Lower lobe of right lung (tissue), 2 donors: ENCODE data around the gene LHX2. TPM values are rescaled to one million over a fixed set of nuclear protein-coding genes. Genes with fewer than 3 reads are reported as not detected.
"Not testable (repeated sequence)": the region's sequence is repeated elsewhere in the genome, so short reads cannot be mapped to it uniquely, and the experiment has no call there.

Experiments
- ATAC-seq, 2 donors: fragments of 200-7000 bp; cut with Tn5 transposase; one replicate each; pipeline ENCODE4 v1.9.1; 2020 to 2022; ENCODE audit warnings: mild to moderate bottlenecking in 2 of 2, moderate library complexity in 2 of 2
- DNase-seq: peaks from one replicate; pipeline ENCODE4 v3.0.0-alpha.2; 2020
- H3K27ac ChIP-seq: fragments of 200-600 bp; one replicate; pipeline ENCODE4 v1.8.0; 2022
- H3K27me3 ChIP-seq: fragments of 200-600 bp; one replicate; pipeline ENCODE4 v1.8.0; 2022; ENCODE audit warnings: low read depth
- H3K36me3 ChIP-seq: fragments of 200-600 bp; one replicate; pipeline ENCODE4 v1.8.0; 2022; ENCODE audit warnings: mild to moderate bottlenecking
- H3K4me1 ChIP-seq: fragments of 200-600 bp; one replicate; pipeline ENCODE4 v1.8.0; 2022
- H3K4me3 ChIP-seq: fragments of 200-600 bp; one replicate; pipeline ENCODE4 v1.8.0; 2022; ENCODE audit warnings: mild to moderate bottlenecking
- H3K9me3 ChIP-seq: fragments of 200-600 bp; one replicate; pipeline ENCODE4 v1.8.0; 2022
- CTCF ChIP-seq: fragments of 200-600 bp; IDR thresholded peaks from one replicate; pipeline ENCODE4 v1.8.0; 2022; ENCODE audit warnings: antibody characterized with exemption, mild to moderate bottlenecking
- intact Hi-C: fragments of 100-400 bp; cut with DNase I; formaldehyde crosslinking; loops from one replicate; pipeline ENCODE4 v1.11.0; 2022
- total RNA-seq: library from RNA; stranded (reverse); fragmentation: NEBNext Ultra II Directional; extraction: Animal tissue kit (Norgen Biotek cat#: 25700); gene quantifications from one replicate; pipeline ENCODE4 v1.2.1, GENCODE V29; 2021
- donor health status: DM: no; HTN: yes; CAD: no; lungs with severe emphysema.

Gene LHX2
- total RNA-seq, 1 donor from 2014 or later = not detected

GRCh38 chr9:123973590-123974223 is 37.9 kb upstream of the LHX2 start:
- intact Hi-C loops = no loop called here
- H3K4me1 ChIP-seq = no peaks in the 10 kb centered on the region
- no peak overlapping the region for H3K27ac ChIP-seq
- no peak for ATAC-seq
- no peaks in the 10 kb centered on the region for H3K9me3 ChIP-seq
- TF ChIP-seq CTCF = no peak
- H3K36me3 ChIP-seq = no peaks in the 10 kb centered on the region
- H3K27me3 ChIP-seq = peaks cover 25% of the 10 kb centered on the region
- H3K4me3 ChIP-seq = no peak overlapping the region
- DNase-seq = no peak

- Histone ChIP-seq H3K9me3 (no peaks in the 10 kb centered on the region), H3K4me1 (no peaks in the 10 kb centered on the region), H3K27me3 (peaks cover 22% of the 10 kb centered on the region), H3K4me3 (no peak overlapping the region), H3K36me3 (no peaks in the 10 kb centered on the region), H3K27ac (no peak overlapping the region)
- intact Hi-C loops = no loop called here
- TF ChIP-seq CTCF = no peak
- DNase-seq (no peak), ATAC-seq (no peak)
Measured at GRCh38 chr9:123974471-123974870, 37.1 kb upstream of the LHX2 start.

DNA sequence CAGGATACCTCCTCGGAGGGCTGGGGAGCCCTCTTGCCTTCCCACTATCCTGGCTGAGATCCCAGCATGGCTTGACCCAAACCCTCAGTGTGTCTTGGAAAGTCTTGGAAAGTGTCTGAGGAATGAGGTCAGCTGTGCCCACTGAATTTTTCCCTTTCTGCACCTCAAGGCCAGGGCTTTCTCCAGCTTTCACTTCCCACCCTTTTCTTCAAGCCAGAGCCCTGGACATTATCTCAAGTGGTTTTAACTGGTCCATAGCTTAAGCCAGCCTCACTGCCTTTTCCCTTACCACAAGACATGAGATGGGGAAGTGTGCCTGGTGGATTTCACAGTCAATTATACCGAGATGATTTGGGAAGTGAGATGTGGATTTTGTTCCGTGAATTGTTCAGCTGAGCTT is 35.7 kb upstream of the LHX2 start:
- Histone ChIP-seq H3K27me3 (peaks cover 22% of the 10 kb centered on the region), H3K4me3 (no peak overlapping the region), H3K27ac (no peak overlapping the region), H3K4me1 (no peaks in the 10 kb centered on the region), H3K9me3 (no peaks in the 10 kb centered on the region), H3K36me3 (no peaks in the 10 kb centered on the region)
- no peak for DNase-seq
- intact Hi-C loops = no loop called here
- ATAC-seq = no peak
- TF ChIP-seq CTCF = no peak

DNA sequence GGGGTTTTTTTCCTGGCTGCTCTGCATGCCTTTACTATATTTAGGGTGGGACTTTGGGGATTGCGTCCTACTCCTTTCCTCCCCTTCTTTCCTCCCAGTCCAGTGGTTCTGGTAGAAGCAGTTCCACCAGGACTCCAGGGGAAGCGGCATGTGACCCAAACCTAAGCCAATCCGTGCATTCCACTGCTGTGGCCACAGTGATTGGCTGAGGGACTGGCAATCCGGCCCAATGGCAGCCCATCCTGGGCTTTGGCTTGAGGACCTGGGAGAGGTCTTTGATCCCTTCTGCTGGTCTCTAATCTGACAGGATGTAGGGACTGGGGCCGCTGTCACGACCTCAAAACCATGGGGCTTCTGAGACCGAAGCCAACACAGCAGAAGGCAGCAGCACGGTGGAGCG is 35.0 kb upstream of the LHX2 start:
- peaks cover 26% of the 10 kb centered on the region for H3K27me3 ChIP-seq
- H3K4me3 ChIP-seq, H3K9me3 ChIP-seq, DNase-seq, H3K4me1 ChIP-seq, intact Hi-C loops, H3K36me3 ChIP-seq, H3K27ac ChIP-seq, ATAC-seq: not testable (repeated sequence)

DNA sequence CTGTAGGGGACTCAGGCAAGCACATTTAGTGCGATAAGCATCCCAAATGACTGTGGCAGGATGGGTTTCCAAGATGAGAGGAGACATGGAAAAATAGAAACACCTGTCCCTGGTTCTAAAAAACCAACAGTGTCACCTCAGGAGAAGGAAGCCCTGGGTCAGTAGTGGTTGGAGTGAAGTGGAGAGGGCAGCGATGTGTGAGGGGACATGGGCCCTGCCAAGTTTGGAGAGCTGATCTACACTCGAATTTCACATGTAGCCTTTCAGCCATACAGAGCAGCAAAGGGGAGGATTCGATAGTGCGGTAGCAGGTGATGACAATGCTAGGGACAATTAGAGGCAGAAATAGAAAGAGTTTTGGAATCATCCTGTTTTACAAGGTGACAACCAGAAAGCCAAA is 32.6 kb upstream of the LHX2 start:
- TF ChIP-seq CTCF = no peak
- Histone ChIP-seq H3K36me3 (no peaks in the 10 kb centered on the region), H3K9me3 (no peaks in the 10 kb centered on the region), H3K27me3 (peaks cover 36% of the 10 kb centered on the region), H3K4me1 (no peaks in the 10 kb centered on the region), H3K4me3 (no peak overlapping the region), H3K27ac (no peak overlapping the region)
- DNase-seq = no peak
- intact Hi-C loops = no loop called here
- no peak for ATAC-seq

DNA sequence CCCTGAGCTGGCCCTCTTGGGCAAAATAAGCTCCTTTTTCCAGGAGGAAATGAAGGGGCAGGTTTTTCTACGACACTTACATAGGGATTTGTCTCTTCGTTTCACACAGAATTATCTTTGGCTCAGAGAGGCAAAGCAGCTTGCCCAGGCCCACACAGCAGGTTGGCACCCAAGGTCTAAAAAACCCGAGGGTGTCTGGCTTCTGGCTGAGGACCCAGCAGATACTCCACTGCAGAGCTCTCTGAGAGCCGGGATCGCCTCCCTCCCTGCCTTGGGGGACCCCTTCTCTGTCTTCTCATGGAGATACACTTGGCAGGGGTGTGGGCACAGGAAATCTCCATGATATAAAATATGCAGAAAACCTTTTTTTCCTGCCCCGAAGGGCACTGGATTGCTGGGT is 29.0 kb upstream of the LHX2 start:
- intact Hi-C loops = no loop called here
- DNase-seq (no peak), ATAC-seq (no peak)
- Histone ChIP-seq H3K9me3 (no peaks in the 10 kb centered on the region), H3K4me1 (no peaks in the 10 kb centered on the region), H3K27me3 (peaks cover 46% of the 10 kb centered on the region), H3K36me3 (no peaks in the 10 kb centered on the region), H3K27ac (no peak overlapping the region), H3K4me3 (no peak overlapping the region)
- no peak for TF ChIP-seq CTCF
